Mesothelial cell of epicardium (in vitro differentiated cells): Measurements from ENCODE around the gene OPA1. TPM values are rescaled to one million over a fixed set of nuclear protein-coding genes. Genes with fewer than 3 reads are reported as not detected.

Experiments used
- DNase-seq, 2 experiments: peaks; one replicate each; pipeline ENCODE4 v3.0.0; 2021; ENCODE audit warnings: low spot score in 2 of 2; ENCODE audit not compliant: unreplicated experiment in 2 of 2
- H3K27ac Mint-ChIP-seq: 2 replicates; pipeline ENCODE4 v1.8.0; 2021; ENCODE audit warnings: mixed read lengths
- H3K27me3 Mint-ChIP-seq: 2 replicates; pipeline ENCODE4 v1.8.0; 2021; ENCODE audit warnings: low read depth, mixed read lengths
- H3K36me3 Mint-ChIP-seq: 2 replicates; pipeline ENCODE4 v1.8.0; 2021; ENCODE audit warnings: mixed read lengths
- H3K4me1 Mint-ChIP-seq: 2 replicates; pipeline ENCODE4 v1.8.0; 2021; ENCODE audit warnings: mixed read lengths
- H3K4me3 Mint-ChIP-seq: 2 replicates; pipeline ENCODE4 v1.8.0; 2021; ENCODE audit warnings: mild to moderate bottlenecking, moderate library complexity, mixed read lengths
- H3K9me3 Mint-ChIP-seq: 2 replicates; pipeline ENCODE4 v1.8.0; 2021; ENCODE audit warnings: mixed read lengths
- total RNA-seq: library from RNA; stranded (reverse); gene quantifications from 3 replicates; pipeline ENCODE4 v1.2.1, GENCODE V29; 2021
- TF ChIP-seq, protein P1 (sequence below): fragments of 200-600 bp; sonication (generic); IDR thresholded peaks from one replicate; pipeline ENCODE4 v1.5.0; 2021; ENCODE audit warnings: antibody characterized with exemption; ENCODE audit not compliant: unreplicated experiment

The OPA1 gene
- total RNA-seq, 1 donor from 2014 or later = 60.1 TPM

DNA sequence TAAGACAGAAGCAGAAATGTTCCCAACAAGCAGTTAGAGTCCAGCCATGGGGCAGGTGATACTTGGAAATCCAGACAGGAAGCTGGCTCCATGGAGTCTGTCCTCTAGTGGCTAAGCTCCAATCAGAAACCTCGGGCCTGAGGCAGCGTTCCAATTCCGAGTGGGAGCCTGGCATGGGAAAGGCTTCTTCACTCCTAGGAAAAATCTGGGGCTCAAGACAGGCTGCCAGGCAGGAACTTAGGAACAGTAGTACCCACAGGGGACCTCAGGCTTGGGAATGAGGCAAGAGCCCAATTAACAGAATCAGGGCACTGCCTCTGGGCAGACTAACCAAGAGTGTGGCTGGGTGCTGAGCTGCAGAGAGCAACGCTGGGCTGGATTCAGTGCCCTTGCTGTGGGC lies 32.1 kb upstream of the OPA1 start:
- Mint-ChIP-seq H3K27ac (no peak overlapping the region), H3K9me3 (no peaks in the 10 kb centered on the region), H3K27me3 (no peaks in the 10 kb centered on the region), H3K4me1 (no peaks in the 10 kb centered on the region), H3K36me3 (no peaks in the 10 kb centered on the region), H3K4me3 (no peak overlapping the region)
- no peak for DNase-seq
- TF ChIP-seq, protein P1, sequence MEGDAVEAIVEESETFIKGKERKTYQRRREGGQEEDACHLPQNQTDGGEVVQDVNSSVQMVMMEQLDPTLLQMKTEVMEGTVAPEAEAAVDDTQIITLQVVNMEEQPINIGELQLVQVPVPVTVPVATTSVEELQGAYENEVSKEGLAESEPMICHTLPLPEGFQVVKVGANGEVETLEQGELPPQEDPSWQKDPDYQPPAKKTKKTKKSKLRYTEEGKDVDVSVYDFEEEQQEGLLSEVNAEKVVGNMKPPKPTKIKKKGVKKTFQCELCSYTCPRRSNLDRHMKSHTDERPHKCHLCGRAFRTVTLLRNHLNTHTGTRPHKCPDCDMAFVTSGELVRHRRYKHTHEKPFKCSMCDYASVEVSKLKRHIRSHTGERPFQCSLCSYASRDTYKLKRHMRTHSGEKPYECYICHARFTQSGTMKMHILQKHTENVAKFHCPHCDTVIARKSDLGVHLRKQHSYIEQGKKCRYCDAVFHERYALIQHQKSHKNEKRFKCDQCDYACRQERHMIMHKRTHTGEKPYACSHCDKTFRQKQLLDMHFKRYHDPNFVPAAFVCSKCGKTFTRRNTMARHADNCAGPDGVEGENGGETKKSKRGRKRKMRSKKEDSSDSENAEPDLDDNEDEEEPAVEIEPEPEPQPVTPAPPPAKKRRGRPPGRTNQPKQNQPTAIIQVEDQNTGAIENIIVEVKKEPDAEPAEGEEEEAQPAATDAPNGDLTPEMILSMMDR = no peak

DNA sequence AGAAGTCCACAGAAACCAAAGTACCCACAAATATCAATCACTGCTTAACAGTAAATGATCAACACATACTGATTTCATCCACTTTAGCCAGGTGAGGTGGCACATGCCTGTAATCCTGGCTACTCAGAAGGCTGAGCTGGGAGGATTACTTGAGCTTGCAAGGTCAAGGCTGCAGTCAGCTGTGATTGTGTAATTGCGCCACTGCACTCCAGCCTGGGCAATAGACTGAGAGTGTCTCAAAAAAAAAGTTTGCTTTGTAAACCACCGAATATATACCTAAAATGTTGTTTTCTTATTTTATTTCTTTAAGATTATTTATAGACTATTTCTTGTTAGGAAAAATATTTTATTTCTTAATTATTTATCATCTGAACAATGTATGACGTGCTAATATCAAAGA lies 29.6 kb upstream of the OPA1 start:
- peaks cover 7% of the 10 kb centered on the region for H3K27me3 Mint-ChIP-seq
- no peak overlapping the region for H3K4me3 Mint-ChIP-seq
- no peak overlapping the region for H3K27ac Mint-ChIP-seq
- DNase-seq = no peak
- H3K4me1 Mint-ChIP-seq = no peaks in the 10 kb centered on the region
- H3K36me3 Mint-ChIP-seq = no peaks in the 10 kb centered on the region
- no peaks in the 10 kb centered on the region for H3K9me3 Mint-ChIP-seq
- TF ChIP-seq, protein P1 = no peak

DNA sequence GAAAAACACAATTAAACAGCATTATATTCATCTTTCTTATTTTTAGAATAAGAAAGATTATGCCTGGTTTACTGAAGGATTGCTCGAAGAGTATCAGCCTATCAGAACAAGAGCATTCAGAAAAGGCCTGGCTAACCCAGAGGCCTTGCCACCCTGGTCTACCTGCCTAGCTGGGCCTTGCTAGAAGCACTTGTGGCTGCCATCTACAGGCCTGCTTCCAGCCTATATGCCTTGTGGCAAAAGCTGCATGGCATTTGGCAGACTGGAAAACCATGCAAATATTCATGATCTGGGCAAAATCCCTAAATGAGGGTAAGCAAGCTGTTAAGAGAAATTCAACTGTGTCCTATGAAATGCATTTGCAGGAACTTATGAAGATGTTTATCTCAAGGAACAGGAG lies 29.0 kb upstream of the OPA1 start:
- Mint-ChIP-seq H3K27me3 (peaks cover 9% of the 10 kb centered on the region), H3K4me3 (no peak overlapping the region), H3K36me3 (no peaks in the 10 kb centered on the region), H3K27ac (no peak overlapping the region), H3K9me3 (no peaks in the 10 kb centered on the region), H3K4me1 (no peaks in the 10 kb centered on the region)
- TF ChIP-seq, protein P1 = no peak
- DNase-seq = no peak

DNA sequence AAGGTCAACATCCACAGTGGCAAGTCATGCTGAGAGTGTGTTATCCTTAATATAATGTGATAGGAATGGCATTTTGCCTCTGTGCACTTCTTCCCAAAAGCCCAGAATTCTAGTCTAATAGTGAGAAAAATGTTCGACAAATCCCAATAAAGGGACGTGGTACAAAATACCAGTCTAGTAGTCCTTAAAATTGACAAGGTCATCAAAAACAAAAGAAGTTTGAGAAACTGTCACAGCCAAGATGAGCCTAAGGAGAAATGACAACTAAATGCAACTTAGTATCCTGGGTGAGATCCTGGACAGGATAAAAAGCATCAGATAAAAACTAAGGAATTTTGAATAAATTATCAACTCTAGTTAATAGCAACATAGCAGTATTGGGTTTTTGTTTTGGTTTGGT lies 23.9 kb upstream of the OPA1 start:
- Mint-ChIP-seq H3K4me3 (no peak overlapping the region), H3K36me3 (no peaks in the 10 kb centered on the region), H3K4me1 (no peaks in the 10 kb centered on the region), H3K27ac (no peak overlapping the region), H3K9me3 (no peaks in the 10 kb centered on the region), H3K27me3 (peaks cover 9% of the 10 kb centered on the region)
- TF ChIP-seq, protein P1 = no peak
- no peak for DNase-seq

- no peaks in the 10 kb centered on the region for H3K9me3 Mint-ChIP-seq
- H3K36me3 Mint-ChIP-seq = no peaks in the 10 kb centered on the region
- no peak overlapping the region for H3K4me3 Mint-ChIP-seq
- DNase-seq = peak in 1 of 2 experiments; percentile 61
- H3K27ac Mint-ChIP-seq = no peak overlapping the region
- peaks cover 15% of the 10 kb centered on the region for H3K27me3 Mint-ChIP-seq
- no peaks in the 10 kb centered on the region for H3K4me1 Mint-ChIP-seq
- TF ChIP-seq, protein P1 = peak; percentile 68
These were observed 20.5 kb upstream of the OPA1 start for GRCh38 chr3:193572426-193572908.
